SH-SY5Y (cell line): ENCODE measurements around the gene UTY.

Source experiments
- GATA2 ChIP-seq: IDR thresholded peaks from 2 replicates; pipeline ENCODE4 v1.6.1; 2011; ENCODE audit warnings: mild to moderate bottlenecking, low read depth, low read length
- GATA3 ChIP-seq: IDR thresholded peaks from 2 replicates; pipeline ENCODE4 v1.6.1; 2011; ENCODE audit warnings: low read depth, mild to moderate bottlenecking, low read length, moderate library complexity

DNA sequence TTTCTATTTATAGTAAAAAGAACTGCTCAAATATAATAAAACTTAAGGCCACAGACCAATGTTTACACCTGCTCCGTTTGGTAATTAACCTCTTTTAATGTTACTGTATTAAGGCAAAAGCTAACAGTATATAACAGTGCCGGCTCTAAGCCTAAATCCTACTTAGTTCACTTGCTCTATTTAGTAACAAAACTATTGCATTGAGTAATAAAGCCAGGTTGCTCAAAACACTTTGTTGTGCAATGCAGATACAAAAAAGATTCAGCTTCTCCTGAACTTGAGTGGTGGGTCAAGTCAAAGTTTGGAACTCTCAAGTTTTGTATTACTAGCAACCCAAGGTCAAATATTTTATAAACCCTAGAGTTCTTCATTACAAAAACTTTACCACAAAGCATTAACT lies 116.2 kb downstream of the UTY start:
- no peak for TF ChIP-seq GATA2
- TF ChIP-seq GATA3, result no peak
